Gastroesophageal sphincter (tissue), 3 donors: ENCODE data around the gene PNMA6A.

Source experiments
- POLR2AphosphoS5 ChIP-seq: sonication (generic); formaldehyde crosslinking; IDR thresholded peaks from one replicate; pipeline ENCODE4 v1.6.1; 2017; ENCODE audit warnings: antibody characterized with exemption
- TF ChIP-seq, protein P1 (sequence below), 4 experiments: fragments of 200-600 bp in 2 of 4; fragments of 450-650 bp in 2 of 4; sonication (generic) in 1 of 4; IDR thresholded peaks; one replicate each; pipeline ENCODE4 v1.5.1; 2017 to 2019; ENCODE audit warnings: antibody characterized with exemption in 4 of 4, mild to moderate bottlenecking in 2 of 4, moderate library complexity in 2 of 4

DNA sequence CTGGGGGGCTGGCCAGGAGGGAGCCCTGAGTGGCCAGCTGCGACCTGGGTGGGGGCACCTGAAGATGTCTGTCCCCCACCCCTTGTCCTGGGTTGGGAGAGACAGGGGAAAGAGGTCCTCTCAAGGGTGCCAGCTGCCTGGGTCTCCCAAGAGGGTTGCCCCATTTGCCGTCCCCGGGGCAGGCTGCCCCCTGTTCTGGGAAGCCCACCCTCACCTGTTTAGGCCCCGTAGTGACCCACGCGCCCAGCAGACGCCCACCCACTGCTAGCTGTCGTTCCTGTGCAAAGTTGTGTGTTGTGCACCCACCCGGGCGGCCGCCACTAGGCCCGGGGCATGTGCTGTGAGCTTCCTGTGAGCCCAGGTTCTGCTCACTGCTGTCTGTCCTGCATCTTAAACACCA, 41.5 kb upstream of the PNMA6A start:
- TF ChIP-seq, protein P1, sequence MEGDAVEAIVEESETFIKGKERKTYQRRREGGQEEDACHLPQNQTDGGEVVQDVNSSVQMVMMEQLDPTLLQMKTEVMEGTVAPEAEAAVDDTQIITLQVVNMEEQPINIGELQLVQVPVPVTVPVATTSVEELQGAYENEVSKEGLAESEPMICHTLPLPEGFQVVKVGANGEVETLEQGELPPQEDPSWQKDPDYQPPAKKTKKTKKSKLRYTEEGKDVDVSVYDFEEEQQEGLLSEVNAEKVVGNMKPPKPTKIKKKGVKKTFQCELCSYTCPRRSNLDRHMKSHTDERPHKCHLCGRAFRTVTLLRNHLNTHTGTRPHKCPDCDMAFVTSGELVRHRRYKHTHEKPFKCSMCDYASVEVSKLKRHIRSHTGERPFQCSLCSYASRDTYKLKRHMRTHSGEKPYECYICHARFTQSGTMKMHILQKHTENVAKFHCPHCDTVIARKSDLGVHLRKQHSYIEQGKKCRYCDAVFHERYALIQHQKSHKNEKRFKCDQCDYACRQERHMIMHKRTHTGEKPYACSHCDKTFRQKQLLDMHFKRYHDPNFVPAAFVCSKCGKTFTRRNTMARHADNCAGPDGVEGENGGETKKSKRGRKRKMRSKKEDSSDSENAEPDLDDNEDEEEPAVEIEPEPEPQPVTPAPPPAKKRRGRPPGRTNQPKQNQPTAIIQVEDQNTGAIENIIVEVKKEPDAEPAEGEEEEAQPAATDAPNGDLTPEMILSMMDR (IDR thresholded peaks at IDR 0.05) = no peak
- no peak for TF ChIP-seq POLR2AphosphoS5
